Endothelial cell of umbilical vein (primary cell): Measurements from ENCODE around the gene CADPS. TPM values are rescaled to one million over a fixed set of nuclear protein-coding genes. Genes with fewer than 3 reads are reported as not detected.

Source experiments
- BruUV-seq: library from RNA; stranded (reverse); fragments of 400-500 nt; replicated peaks from 2 replicates; lab custom pipeline; 2021; lab: Mats Ljungman, UMichigan
- CTCF ChIA-PET: fragments of 300-600, 350-600 bp; sonication (Branson Sonifier 250); formaldehyde crosslinking; loops from one replicate; lab custom pipeline; 2021; ENCODE audit warnings: antibody characterized with exemption, inconsistent platforms; lab: Charles Lee
- POLR2A ChIA-PET: fragments of 300-600, 350-600 bp; sonication (Branson Sonifier 250); formaldehyde crosslinking; loops from one replicate; lab custom pipeline; 2021; ENCODE audit warnings: antibody characterized with exemption, inconsistent platforms; lab: Charles Lee
- DNase-seq: peaks from one replicate; pipeline ENCODE4 v3.0.0-alpha.2; 2011; ENCODE audit warnings: low read depth, low spot score
- FAIRE-seq: peaks from 2 replicates; lab custom pipeline; 2011; peaks lifted over from hg19 to GRCh38; lab: Jason Lieb, UNC
- H2AFZ ChIP-seq: 2 replicates; pipeline ENCODE4 v1.6.0; 2012; ENCODE audit warnings: low read depth, low read length, control low read depth, inconsistent platforms
- H3K27ac ChIP-seq: 2 replicates; pipeline ENCODE4 v1.5.1; 2011; ENCODE audit warnings: low read depth, mild to moderate bottlenecking, control low read depth, low read length, moderate library complexity; ENCODE audit not compliant: insufficient read depth
- H3K27me3 ChIP-seq, 2 experiments: 2 replicates each; pipeline versions ENCODE4 v1.6.0 to v1.6.1; 2011; ENCODE audit warnings: low read length in 2 of 2, mixed read lengths in 1 of 2; ENCODE audit not compliant: control insufficient read depth in 2 of 2, insufficient read depth in 2 of 2
- H3K36me3 ChIP-seq, 2 experiments: 2 replicates in 1 of 2; 3 replicates in 1 of 2; pipeline ENCODE4 v1.5.1; 2011; ENCODE audit warnings: low read length in 2 of 2, mild to moderate bottlenecking in 1 of 2, moderate library complexity in 1 of 2; ENCODE audit not compliant: control insufficient read depth in 2 of 2, insufficient read depth in 2 of 2; ENCODE audit errors: extremely low read depth in 1 of 2
- H3K4me1 ChIP-seq: 3 replicates; pipeline ENCODE4 v1.5.1; 2011; ENCODE audit warnings: mild to moderate bottlenecking, low read length; ENCODE audit not compliant: control insufficient read depth, insufficient read depth; ENCODE audit errors: extremely low read depth
- H3K4me2 ChIP-seq: 2 replicates; pipeline ENCODE4 v1.6.1; 2011; ENCODE audit warnings: low read length, control low read depth, mixed read lengths; ENCODE audit not compliant: insufficient read depth
- H3K4me3 ChIP-seq, 3 experiments: fragments of 200-600 bp in 1 of 3; sonication (generic), shearing (Covaris generic) in 1 of 3; replicated peaks in 1 of 3; 2 replicates each; pipeline ENCODE4 v1.5.1; 2011 to 2016; ENCODE audit warnings: control low read depth in 3 of 3, low read length in 3 of 3, mild to moderate bottlenecking in 2 of 3, inconsistent platforms in 1 of 3, low read depth in 1 of 3, moderate library complexity in 1 of 3; ENCODE audit not compliant: insufficient read depth in 1 of 3
- H3K79me2 ChIP-seq: 2 replicates; pipeline ENCODE4 v1.6.0; 2012; ENCODE audit warnings: low read length, inconsistent platforms; ENCODE audit not compliant: control insufficient read depth, insufficient read depth
- H3K9ac ChIP-seq: replicated peaks from 2 replicates; pipeline ENCODE3; 2011; ENCODE audit warnings: low read length, control low read depth; ENCODE audit not compliant: insufficient read depth; ENCODE audit errors: extremely low read depth
- H3K9me1 ChIP-seq: replicated peaks from 3 replicates; pipeline ENCODE4 v1.6.0; 2011; ENCODE audit warnings: mild to moderate bottlenecking, low read length; ENCODE audit not compliant: control insufficient read depth, insufficient read depth; ENCODE audit errors: extremely low read depth
- H3K9me3 ChIP-seq: replicated peaks from 2 replicates; pipeline ENCODE4 v1.5.1; 2012; ENCODE audit warnings: low read length, inconsistent platforms; ENCODE audit not compliant: control insufficient read depth, insufficient read depth
- H4K20me1 ChIP-seq: replicated peaks from 2 replicates; pipeline ENCODE3; 2011; ENCODE audit warnings: mild to moderate bottlenecking, low read length; ENCODE audit not compliant: control insufficient read depth, insufficient read depth; ENCODE audit errors: extremely low read depth
- CTCF ChIP-seq, 2 donors: IDR thresholded peaks; 1 replicate in 1 of 2; 2 replicates in 1 of 2; pipeline ENCODE4 v1.5.1; 2011; ENCODE audit warnings: low read length in 2 of 2, mild to moderate bottlenecking in 2 of 2, moderate library complexity in 2 of 2, control low read depth in 1 of 2, inconsistent platforms in 1 of 2, low read depth in 1 of 2; ENCODE audit not compliant: insufficient read depth in 1 of 2; ENCODE audit errors: extremely low read depth in 1 of 2
- EZH2 ChIP-seq: IDR thresholded peaks from 2 replicates; pipeline ENCODE4 v1.6.1; 2012; ENCODE audit warnings: borderline replicate concordance, low read depth, mild to moderate bottlenecking, moderate library complexity, low read length, inconsistent platforms; ENCODE audit not compliant: severe bottlenecking
- FOS ChIP-seq: IDR thresholded peaks from 2 replicates; pipeline ENCODE4 v1.6.1; 2011; ENCODE audit warnings: mild to moderate bottlenecking, low read length, moderate library complexity, borderline replicate concordance; ENCODE audit not compliant: insufficient read depth
- GATA2 ChIP-seq: IDR thresholded peaks from 2 replicates; pipeline ENCODE4 v1.7.0; 2011; ENCODE audit warnings: low read depth, mild to moderate bottlenecking, moderate library complexity, mixed read lengths, low read length; ENCODE audit not compliant: insufficient read length, insufficient read depth
- JUN ChIP-seq: IDR thresholded peaks from 2 replicates; pipeline ENCODE4 v1.6.1; 2011; ENCODE audit warnings: borderline replicate concordance, low read depth; ENCODE audit not compliant: insufficient read length, insufficient read depth
- MAX ChIP-seq: IDR thresholded peaks from 2 replicates; pipeline ENCODE4 v1.6.1; 2011; ENCODE audit not compliant: insufficient read depth, insufficient read length
- MYC ChIP-seq: IDR thresholded peaks from one replicate; pipeline ENCODE4 v1.6.1; 2011; ENCODE audit warnings: mild to moderate bottlenecking, low read depth, low read length
- POLR2A ChIP-seq: IDR thresholded peaks from 2 replicates; pipeline ENCODE4 v1.6.1; 2012; ENCODE audit warnings: low read depth, mild to moderate bottlenecking, control low read depth, low read length
- POLR2AphosphoS5 ChIP-seq: IDR thresholded peaks from 2 replicates; pipeline ENCODE4 v1.6.1; 2012; ENCODE audit warnings: low read depth, mild to moderate bottlenecking, control low read depth, low read length, moderate library complexity; ENCODE audit not compliant: insufficient read depth
- dilution Hi-C: fragments of 300-500 bp; cut with MboI; formaldehyde crosslinking; loops from one replicate; pipeline ENCODE4 v1.15.0; 2019; ENCODE audit warnings: low sequenced_read_pairs; ENCODE audit not compliant: extremely low pct_ligation_motif_present
- intact Hi-C: fragments of 100-400 bp; cut with micrococcal nuclease; formaldehyde crosslinking; loops from one replicate; pipeline ENCODE4 v1.10.0; 2022
- polyA plus RNA-seq, 4 experiments: library from polyadenylated mRNA; depleted of rRNA in 3 of 4; stranded (reverse) in 3 of 4; unstranded in 1 of 4; fragments of >200 nt; gene quantifications; 2 replicates each; pipeline versions ENCODE4 v1.2.1 to v1.2.3, GENCODE V29; 2011 to 2012; ENCODE audit warnings: missing spikeins in 1 of 4
- total RNA-seq: library from RNA; stranded (reverse); gene quantifications from 2 replicates; pipeline ENCODE4 v1.2.3, GENCODE V29; 2021

Gene CADPS
- total and polyA plus RNA-seq, 2 donors (not counting 3 experiments of a cell fraction or from before 2014, with no cell fraction given) = not detected

GRCh38 chr3:62600033-62600432 lies 275.2 kb downstream of the CADPS start:
- Histone ChIP-seq H3K36me3 (no peaks in the 10 kb centered on the region), H3K4me3 (no peak overlapping the region), H3K27me3 (no peaks in the 10 kb centered on the region), H3K27ac (no peak overlapping the region), H3K9me3 (no peaks in the 10 kb centered on the region), H4K20me1 (no peaks in the 10 kb centered on the region), H3K9ac (no peak overlapping the region), H3K9me1 (no peaks in the 10 kb centered on the region), H2AFZ (no peak overlapping the region), H3K79me2 (no peaks in the 10 kb centered on the region), H3K4me2 (no peak overlapping the region), H3K4me1 (peaks cover 45% of the 10 kb centered on the region)
- no TSS peak for BruUV-seq
- TF ChIP-seq JUN = no peak
- dilution Hi-C loops = no loop called here
- ChIA-PET POLR2A (no interaction called here), CTCF (no interaction called here)
- FAIRE-seq (no peak), DNase-seq (no peak)
- intact Hi-C loops = loop anchor here (10.0 kb wide), 1 partner anchor 1345 kb away; the partner anchor contains the start of gene FHIT

- intact Hi-C loops (no loop called here), dilution Hi-C loops (no loop called here)
- no peaks in the 10 kb centered on the region for H3K9me3 ChIP-seq
- no peaks in the 10 kb centered on the region for H3K36me3 ChIP-seq
- ChIA-PET POLR2A (no interaction called here), CTCF (interaction anchor here (0.9 to 1.9 kb wide), 3 partner anchors 9 to 27 kb away, joined by 3 to 9 read pairs (median 4); no protein-coding TSS in a partner anchor)
- no peak for FAIRE-seq
- H3K4me2 ChIP-seq = no peak overlapping the region
- no peak overlapping the region for H3K27ac ChIP-seq
- no peaks in the 10 kb centered on the region for H4K20me1 ChIP-seq
- H3K79me2 ChIP-seq = no peaks in the 10 kb centered on the region
- no peaks in the 10 kb centered on the region for H3K9me1 ChIP-seq
- no peak for DNase-seq
- no peak for TF ChIP-seq POLR2AphosphoS5
- TF ChIP-seq EZH2 = no peak
- TF ChIP-seq POLR2A = no peak
- TF ChIP-seq GATA2 = no peak
- no peak for TF ChIP-seq FOS
- no peak for TF ChIP-seq CTCF (IDR thresholded peaks at IDR 0.05; ENCODE audit: extremely low read depth in 1 of 2, insufficient read depth in 1 of 2, low read depth in 1 of 2, low read length in 2 of 2)
- no peak for TF ChIP-seq MAX
- no peak for TF ChIP-seq MYC
- no peak for TF ChIP-seq JUN
- peaks cover 21% of the 10 kb centered on the region for H3K4me1 ChIP-seq
- no peak overlapping the region for H3K4me3 ChIP-seq
- no peak overlapping the region for H2AFZ ChIP-seq
- no peak overlapping the region for H3K9ac ChIP-seq
- no peaks in the 10 kb centered on the region for H3K27me3 ChIP-seq
- no TSS peak for BruUV-seq
These were observed 277.7 kb downstream of the CADPS start for GRCh38 chr3:62597491-62597890.
